HG02938 (cell line): Measurements from ENCODE around the gene CNOT2.
A peak's percentile ranks its signal among the peaks of the same experiment; 100 is the strongest.

Experiments
- ATAC-seq: cut with Tn5 transposase; IDR thresholded peaks from one replicate; pipeline ENCODE4 v1.9.1; 2021; ENCODE audit warnings: mild to moderate bottlenecking, moderate library complexity; ENCODE audit not compliant: unreplicated experiment

Gene CNOT2, protein sequence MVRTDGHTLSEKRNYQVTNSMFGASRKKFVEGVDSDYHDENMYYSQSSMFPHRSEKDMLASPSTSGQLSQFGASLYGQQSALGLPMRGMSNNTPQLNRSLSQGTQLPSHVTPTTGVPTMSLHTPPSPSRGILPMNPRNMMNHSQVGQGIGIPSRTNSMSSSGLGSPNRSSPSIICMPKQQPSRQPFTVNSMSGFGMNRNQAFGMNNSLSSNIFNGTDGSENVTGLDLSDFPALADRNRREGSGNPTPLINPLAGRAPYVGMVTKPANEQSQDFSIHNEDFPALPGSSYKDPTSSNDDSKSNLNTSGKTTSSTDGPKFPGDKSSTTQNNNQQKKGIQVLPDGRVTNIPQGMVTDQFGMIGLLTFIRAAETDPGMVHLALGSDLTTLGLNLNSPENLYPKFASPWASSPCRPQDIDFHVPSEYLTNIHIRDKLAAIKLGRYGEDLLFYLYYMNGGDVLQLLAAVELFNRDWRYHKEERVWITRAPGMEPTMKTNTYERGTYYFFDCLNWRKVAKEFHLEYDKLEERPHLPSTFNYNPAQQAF

DNA sequence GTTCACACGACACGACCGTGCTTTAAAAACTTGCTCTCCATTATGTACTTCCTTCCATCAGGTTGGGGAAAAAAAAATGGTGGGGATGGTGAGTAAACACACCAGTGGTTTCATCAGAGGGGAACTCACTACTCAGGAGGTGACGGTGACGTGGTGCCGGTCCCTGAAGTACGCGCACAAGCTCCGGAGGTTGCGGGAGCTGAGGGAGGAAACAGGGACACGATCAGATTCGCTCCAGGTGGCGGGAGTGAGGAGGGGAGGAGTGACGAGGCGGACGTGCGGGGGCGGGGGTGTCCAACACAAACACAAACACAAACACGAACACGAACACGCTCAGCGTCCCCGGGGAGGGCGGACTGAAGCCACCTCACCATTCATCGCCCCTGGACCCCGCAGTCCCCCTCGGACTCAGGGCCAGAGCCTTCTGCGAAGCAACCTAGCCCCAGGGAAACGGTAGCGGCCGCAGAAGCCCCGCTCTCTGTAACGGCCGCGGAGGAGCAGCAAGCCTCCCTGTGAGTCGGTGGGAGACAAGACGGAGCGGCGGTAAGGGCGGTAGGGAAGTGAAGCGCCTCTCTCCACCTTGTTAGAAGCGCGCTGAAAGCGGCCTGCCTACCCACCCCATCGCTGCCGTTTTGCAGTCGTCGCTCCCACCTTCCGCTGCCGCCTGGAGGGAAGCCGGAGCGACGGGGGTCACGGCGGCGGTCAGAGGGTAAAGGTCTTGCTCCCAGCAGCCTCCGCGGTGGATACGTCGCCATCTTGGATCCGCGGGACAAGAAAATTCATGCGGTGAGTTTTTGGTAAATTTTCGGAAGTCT, at the start of gene CNOT2:
TSS of gene CNOT2 (plus strand) at position 739 of the 815 bp plus-strand sequence. CDS start 34,794 bp downstream, outside the sequence.
- peak; percentile 61 for ATAC-seq

- ATAC-seq: no peak
These were observed 49.2 kb upstream of the CNOT2 start for GRCh38 chr12:70194076-70194475.

DNA sequence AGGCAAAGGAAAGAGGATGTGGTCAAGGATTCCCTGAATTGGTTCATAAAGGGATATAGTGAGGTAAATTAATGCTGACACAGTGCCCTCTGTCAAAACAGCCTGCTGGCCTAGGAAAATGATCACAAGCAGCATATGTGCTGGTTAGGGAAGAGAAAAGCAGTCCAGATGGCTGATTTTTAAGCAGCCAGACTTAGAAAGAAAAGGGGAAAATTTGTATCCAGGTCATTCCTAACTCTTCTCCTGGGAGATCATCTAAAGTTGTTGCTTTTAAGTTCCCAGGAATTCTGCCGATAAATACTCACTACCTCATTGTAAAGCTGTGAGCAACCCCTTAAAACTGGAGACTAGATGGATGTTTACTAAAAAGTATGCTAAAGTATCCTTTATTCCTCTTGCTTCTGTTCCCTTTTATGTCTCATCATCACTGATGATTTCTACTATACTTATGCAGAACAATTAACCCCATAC, 46.4 kb upstream of the CNOT2 start:
- ATAC-seq: no peak

- no peak for ATAC-seq
These were observed 45.9 kb upstream of the CNOT2 start for GRCh38 chr12:70197345-70197744.

- no peak for ATAC-seq
These were observed 29.5 kb upstream of the CNOT2 start for GRCh38 chr12:70213707-70214106.

DNA sequence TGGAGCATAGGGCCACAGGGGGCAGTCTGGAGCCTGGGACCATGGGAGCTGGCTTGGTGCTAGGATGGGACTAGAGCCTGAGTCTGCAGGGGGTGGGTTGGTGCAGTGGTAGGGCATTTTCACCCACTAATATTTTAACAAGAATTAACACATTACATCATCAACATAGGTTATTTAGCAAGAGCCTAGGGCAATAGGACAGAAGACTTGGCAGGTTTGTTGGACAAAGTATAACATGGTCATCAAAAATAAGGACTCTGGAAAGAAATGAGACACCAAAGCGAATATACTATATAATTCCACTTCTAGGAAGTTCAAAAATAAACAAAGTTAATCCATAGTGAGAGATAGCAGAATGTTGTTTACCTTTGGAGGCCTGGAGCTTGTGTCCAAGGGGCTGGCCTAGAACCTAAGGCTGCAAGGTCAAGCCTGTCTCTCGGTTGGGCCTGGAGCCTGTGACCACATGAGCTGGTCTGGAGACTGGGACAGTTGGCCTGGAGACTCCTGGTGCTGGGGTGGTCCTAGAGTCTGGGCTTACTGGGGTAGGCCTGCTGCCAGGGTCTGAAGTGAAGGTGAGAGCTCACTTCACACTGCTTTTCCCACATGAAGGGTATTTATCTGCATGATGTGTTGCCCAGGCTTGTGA, 28.1 kb upstream of the CNOT2 start:
- ATAC-seq: no peak

- no peak for ATAC-seq
These were observed 25.8 kb upstream of the CNOT2 start for GRCh38 chr12:70217416-70217815.

GRCh38 chr12:70221626-70222025, 21.6 kb upstream of the CNOT2 start:
- no peak for ATAC-seq

DNA sequence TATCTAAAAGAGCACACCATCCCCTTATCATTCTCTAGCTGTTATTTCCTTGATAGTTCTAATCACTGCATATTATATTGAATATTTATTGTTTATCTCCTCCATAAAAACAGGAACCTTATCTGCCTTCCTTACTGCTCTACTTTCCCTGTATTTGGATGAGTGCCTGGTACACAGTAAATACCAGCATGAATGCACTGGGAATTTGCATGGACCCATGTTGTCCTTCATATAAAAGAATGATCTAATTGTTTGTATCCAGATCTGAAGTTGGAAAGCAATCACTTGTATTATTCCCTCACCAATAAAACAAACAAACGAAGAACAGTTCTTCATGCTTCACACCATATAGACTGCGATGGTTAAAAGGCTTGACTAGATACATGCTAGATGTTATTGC, 15.3 kb upstream of the CNOT2 start:
- ATAC-seq: no peak

- no peak for ATAC-seq
These were observed 12.2 kb upstream of the CNOT2 start for GRCh38 chr12:70230934-70231606.

- ATAC-seq: no peak
These were observed 6.2 kb upstream of the CNOT2 start for GRCh38 chr12:70236990-70237389.

- ATAC-seq: no peak
These were observed 2.6 kb upstream of the CNOT2 start for GRCh38 chr12:70240673-70241072.

GRCh38 chr12:70241845-70242244, 1.4 kb upstream of the CNOT2 start:
- no peak for ATAC-seq

DNA sequence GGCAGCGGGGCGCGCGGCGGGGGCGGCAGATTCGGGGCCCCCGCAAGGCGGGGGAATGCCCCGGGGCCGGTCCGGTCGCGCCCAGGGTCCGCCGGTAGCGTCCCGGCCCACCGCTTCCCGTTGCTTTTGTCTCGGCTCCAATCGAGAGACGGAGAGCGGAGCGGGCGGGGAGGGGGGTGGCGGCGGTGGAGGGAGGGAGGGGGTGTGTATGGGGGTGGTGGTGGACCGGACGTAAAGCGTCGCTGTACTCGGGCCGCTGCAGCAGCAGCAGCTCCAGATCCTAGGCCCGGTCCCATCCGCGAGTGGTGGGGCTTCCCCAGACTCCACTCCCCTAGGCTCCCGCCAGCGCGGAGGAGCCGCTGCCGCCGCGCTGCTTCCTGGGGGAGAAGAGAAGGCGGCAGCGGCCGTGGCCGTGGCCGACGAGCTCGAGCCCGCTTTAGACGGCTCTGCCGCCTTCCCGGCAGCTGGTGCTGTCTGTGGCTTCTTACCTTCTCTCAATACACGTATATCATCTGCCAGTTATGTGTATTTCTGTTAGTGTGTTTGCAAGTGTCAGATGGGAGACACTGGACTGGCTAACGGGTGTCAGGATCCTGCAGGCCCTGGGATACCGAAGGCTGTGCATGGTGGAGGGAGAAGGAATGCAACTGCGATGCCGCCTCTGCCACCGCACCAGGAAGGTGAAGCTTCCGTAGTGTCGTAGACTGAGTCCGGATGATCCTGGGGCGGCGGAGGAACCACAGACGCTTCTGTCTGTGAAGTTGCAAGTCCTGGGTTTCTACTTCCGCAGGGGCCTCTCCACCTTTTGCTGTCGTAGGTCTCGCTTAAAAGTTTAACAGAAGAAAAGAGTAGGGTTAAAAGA, 508 bp downstream of the CNOT2 start:
- ATAC-seq: peak; percentile 39

DNA sequence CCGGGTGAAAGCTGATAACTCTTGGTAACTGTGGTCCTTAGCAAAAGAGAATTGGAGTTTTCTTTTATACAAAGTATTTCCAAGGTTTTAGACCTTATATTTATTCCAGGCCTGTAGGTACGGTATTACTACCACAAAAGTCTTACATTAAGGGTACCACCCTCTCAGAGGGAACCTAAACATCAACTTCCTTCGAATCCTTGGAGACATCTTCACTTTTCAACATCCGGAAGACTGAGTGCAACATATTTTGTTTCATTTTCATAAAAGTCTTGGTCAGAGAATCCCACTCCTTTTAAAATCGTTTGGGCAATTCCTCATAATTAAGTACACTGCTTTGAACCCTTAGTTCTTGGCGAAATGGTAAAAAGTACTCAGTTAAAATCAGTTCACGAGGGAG, 1.2 kb downstream of the CNOT2 start:
- no peak for ATAC-seq

DNA sequence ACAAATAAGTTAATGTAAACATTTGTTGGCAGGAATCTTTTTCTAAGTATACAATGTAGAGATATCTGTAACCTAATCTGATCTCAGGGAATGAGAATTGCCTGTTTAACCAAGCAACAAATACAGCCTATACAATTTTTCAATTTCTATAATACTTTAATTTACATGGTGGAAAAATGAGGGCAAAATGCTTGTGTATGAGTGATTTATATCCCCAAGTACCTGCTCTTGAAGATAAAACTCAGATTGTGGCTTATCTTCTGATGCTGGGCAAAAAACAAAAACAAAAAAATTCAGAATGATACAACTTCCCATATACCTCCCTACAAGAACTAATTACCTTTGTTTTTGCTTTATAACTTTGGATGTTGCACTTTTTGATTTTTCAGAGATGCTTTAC, 2.2 kb downstream of the CNOT2 start:
- ATAC-seq: no peak

DNA sequence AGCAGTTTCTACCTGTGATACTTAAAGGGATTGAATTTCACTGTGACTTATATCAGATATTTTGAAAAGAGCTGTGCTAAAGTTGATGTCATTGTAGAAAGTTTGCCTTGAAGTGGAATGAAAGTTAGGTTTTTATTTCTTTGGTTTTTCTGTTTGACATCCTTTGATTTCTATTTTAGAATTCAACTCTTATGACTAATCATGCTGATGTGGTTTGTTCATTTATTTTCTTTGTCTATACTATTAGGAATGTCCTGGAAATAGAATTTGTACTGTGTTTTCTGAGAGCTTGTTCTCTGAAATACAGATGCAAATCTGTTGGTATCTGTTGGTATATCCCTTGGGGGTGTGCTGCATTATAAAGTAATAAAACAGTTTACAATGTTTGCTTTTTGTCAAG, 3.3 kb downstream of the CNOT2 start:
- no peak for ATAC-seq

DNA sequence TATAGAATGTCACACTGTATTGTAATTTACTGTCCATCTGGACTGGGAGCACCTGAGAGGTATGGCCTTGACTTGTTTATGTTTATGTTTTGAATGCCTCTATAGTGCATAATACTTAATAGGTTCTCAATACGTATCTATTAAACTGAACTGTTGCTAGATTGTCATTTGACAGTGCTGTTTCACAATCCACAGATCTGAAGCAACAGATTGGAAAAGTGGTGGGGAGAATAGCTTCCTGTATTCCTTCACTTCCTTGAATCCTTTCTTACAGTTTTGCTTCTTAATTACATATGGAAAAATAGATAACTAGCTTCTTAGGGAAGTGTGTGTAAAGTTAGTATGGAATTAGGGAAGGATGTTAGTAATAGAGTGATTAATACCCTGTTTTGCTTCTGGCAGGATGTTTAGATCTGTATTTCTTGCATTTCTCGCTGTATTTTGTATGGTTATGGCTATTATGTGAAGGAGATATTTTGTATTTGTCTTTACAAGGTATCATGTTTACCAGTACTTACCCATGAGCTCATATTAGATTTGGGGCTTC, 4.5 kb downstream of the CNOT2 start:
- ATAC-seq: no peak

DNA sequence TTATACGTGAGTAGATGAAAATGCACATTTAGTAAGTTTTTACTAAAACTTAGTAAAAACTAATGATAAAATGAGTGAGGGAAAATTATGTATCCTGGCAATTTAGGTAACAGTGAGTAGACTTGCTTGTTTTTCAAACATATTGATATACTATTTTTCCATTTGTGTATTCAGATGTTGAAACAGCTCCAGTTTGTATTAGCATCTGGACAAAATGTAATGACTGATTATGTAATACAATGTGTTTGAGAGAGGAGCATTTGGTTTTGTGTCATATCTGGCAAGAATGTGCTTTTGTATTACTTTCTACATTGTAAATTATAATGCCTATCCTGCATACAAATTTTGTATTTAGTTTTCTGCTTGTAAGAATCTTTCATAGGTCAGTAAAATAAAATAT, 5.6 kb downstream of the CNOT2 start:
- no peak for ATAC-seq
